IMR-90 (cell line): ENCODE results near the gene WDR53. TPM values are rescaled to one million over a fixed set of nuclear protein-coding genes. Genes with fewer than 3 reads are reported as not detected.
A peak's percentile ranks its signal among the peaks of the same experiment; 100 is the strongest.

Source experiments
- ATAC-seq: fragments of 200-7000 bp; cut with Tn5 transposase; 2 replicates; pipeline ENCODE4 v1.9.1; 2020; ENCODE audit warnings: low read depth, mild to moderate bottlenecking, moderate library complexity
- BruUV-seq: library from RNA; stranded (reverse); fragments of 400-500 nt; replicated peaks from 2 replicates; lab custom pipeline; 2021; lab: Mats Ljungman, UMichigan
- CTCF ChIA-PET: fragments of 300-600 bp; formaldehyde crosslinking; extraction: SDS; loops from one replicate; lab custom pipeline; 2021; ENCODE audit warnings: antibody characterized with exemption; lab: Yijun Ruan, JAX
- POLR2A ChIA-PET: fragments of 300-600 bp; sonication (Branson Sonifier 250); formaldehyde crosslinking; loops from one replicate; lab custom pipeline; 2022; ENCODE audit warnings: antibody characterized with exemption; ENCODE audit not compliant: unreplicated experiment; lab: Charles Lee
- DNase-seq: peaks from one replicate; pipeline ENCODE4 v3.0.0; 2013
- H2AFZ ChIP-seq: replicated peaks from 2 replicates; pipeline ENCODE3; 2013; ENCODE audit warnings: low read length, mild to moderate bottlenecking; ENCODE audit not compliant: poor library complexity
- H2AK5ac ChIP-seq: 2 replicates; pipeline ENCODE4 v1.6.1; 2013; ENCODE audit warnings: low read depth, low read length, inconsistent platforms
- H2AK9ac ChIP-seq: replicated peaks from 2 replicates; pipeline ENCODE3; 2013; ENCODE audit warnings: mild to moderate bottlenecking, low read depth, low read length, moderate library complexity; ENCODE audit not compliant: poor library complexity
- H2BK120ac ChIP-seq: 2 replicates; pipeline ENCODE4 v1.6.1; 2013; ENCODE audit warnings: low read depth, low read length, inconsistent platforms
- H2BK15ac ChIP-seq: 3 replicates; pipeline ENCODE4 v1.6.1; 2013; ENCODE audit warnings: low read depth, low read length, inconsistent platforms
- H2BK20ac ChIP-seq: 2 replicates; pipeline ENCODE4 v1.6.1; 2013; ENCODE audit warnings: low read depth, mild to moderate bottlenecking, inconsistent platforms, low read length, moderate library complexity
- H2BK5ac ChIP-seq: 2 replicates; pipeline ENCODE4 v1.6.1; 2013; ENCODE audit warnings: mild to moderate bottlenecking, low read depth, low read length, inconsistent platforms; ENCODE audit not compliant: poor library complexity, severe bottlenecking
- H3K14ac ChIP-seq: replicated peaks from 2 replicates; pipeline ENCODE4 v1.6.1; 2013; ENCODE audit warnings: low read depth, low read length, inconsistent platforms
- H3K18ac ChIP-seq: 2 replicates; pipeline ENCODE4 v1.6.1; 2013; ENCODE audit warnings: low read depth, low read length, control low read depth
- H3K23ac ChIP-seq: 2 replicates; pipeline ENCODE4 v1.6.1; 2013; ENCODE audit warnings: low read depth, low read length, inconsistent platforms
- H3K27ac ChIP-seq: 2 replicates; pipeline ENCODE4 v1.5.1; 2013; ENCODE audit warnings: mild to moderate bottlenecking, control low read depth, low read length; ENCODE audit not compliant: insufficient read depth
- H3K27me3 ChIP-seq: 2 replicates; pipeline ENCODE4 v1.6.1; 2013; ENCODE audit warnings: low read length; ENCODE audit not compliant: control insufficient read depth, insufficient read depth
- H3K36me3 ChIP-seq: 2 replicates; pipeline ENCODE4 v1.6.1; 2013; ENCODE audit warnings: low read length, mixed read lengths; ENCODE audit not compliant: control insufficient read depth, insufficient read depth
- H3K4ac ChIP-seq: 2 replicates; pipeline ENCODE4 v1.6.1; 2013; ENCODE audit warnings: low read depth, low read length, inconsistent platforms
- H3K4me1 ChIP-seq: 2 replicates; pipeline ENCODE4 v1.6.1; 2013; ENCODE audit warnings: low read length, mixed read lengths; ENCODE audit not compliant: control insufficient read depth, insufficient read depth
- H3K4me2 ChIP-seq: 2 replicates; pipeline ENCODE4 v1.6.1; 2013; ENCODE audit warnings: low read depth, mild to moderate bottlenecking, control low read depth, low read length, moderate library complexity
- H3K4me3 ChIP-seq: 2 replicates; pipeline ENCODE4 v1.5.1; 2013; ENCODE audit warnings: low read depth, mild to moderate bottlenecking, control low read depth, low read length, moderate library complexity; ENCODE audit not compliant: insufficient read depth
- H3K56ac ChIP-seq: 2 replicates; pipeline ENCODE4 v1.6.1; 2013; ENCODE audit warnings: low read length, inconsistent platforms; ENCODE audit not compliant: insufficient read depth; ENCODE audit errors: extremely low read depth
- H3K79me1 ChIP-seq, 2 experiments: 2 replicates each; pipeline ENCODE4 v1.6.1; 2013; ENCODE audit warnings: low read length in 2 of 2, inconsistent platforms in 1 of 2, low read depth in 1 of 2
- H3K9ac ChIP-seq: 2 replicates; pipeline ENCODE4 v1.6.1; 2013; ENCODE audit warnings: low read depth, low read length, control low read depth
- H3K9me1 ChIP-seq: 2 replicates; pipeline ENCODE4 v1.6.1; 2013; ENCODE audit warnings: low read length, inconsistent platforms; ENCODE audit not compliant: insufficient read depth
- H3K9me3 ChIP-seq: 2 replicates; pipeline ENCODE4 v1.6.1; 2013; ENCODE audit warnings: low read length; ENCODE audit not compliant: control insufficient read depth, insufficient read depth
- H4K20me1 ChIP-seq: 2 replicates; pipeline ENCODE4 v1.6.1; 2013; ENCODE audit warnings: low read length, inconsistent platforms; ENCODE audit not compliant: insufficient read depth
- H4K5ac ChIP-seq: 2 replicates; pipeline ENCODE4 v1.6.1; 2013; ENCODE audit warnings: mild to moderate bottlenecking, low read depth, low read length, control low read depth
- H4K8ac ChIP-seq, 2 experiments: 2 replicates each; pipeline ENCODE4 v1.6.1; 2013; ENCODE audit warnings: low read depth in 2 of 2, low read length in 2 of 2, control low read depth in 1 of 2, inconsistent platforms in 1 of 2
- H4K91ac ChIP-seq: 2 replicates; pipeline ENCODE4 v1.6.1; 2013; ENCODE audit warnings: low read depth, low read length, inconsistent platforms; ENCODE audit not compliant: insufficient read depth
- CEBPB ChIP-seq: IDR thresholded peaks from 2 replicates; pipeline ENCODE4 v1.6.1; 2012; ENCODE audit warnings: low read depth, low read length, improper control_type of control experiment
- RAD21 ChIP-seq: IDR thresholded peaks from 2 replicates; pipeline ENCODE4 v1.6.1; 2012; ENCODE audit warnings: low read length, improper control_type of control experiment
- RCOR1 ChIP-seq: IDR thresholded peaks from 2 replicates; pipeline ENCODE4 v1.6.1; 2012; ENCODE audit warnings: mild to moderate bottlenecking, low read length, improper control_type of control experiment; ENCODE audit not compliant: insufficient replicate concordance
- RFX5 ChIP-seq: IDR thresholded peaks from 2 replicates; pipeline ENCODE4 v1.8.0; 2012; ENCODE audit warnings: low read depth, mild to moderate bottlenecking, low read length, moderate library complexity
- WGBS, 2 experiments: methylation state at CpG; one replicate each; pipeline versions ENCODE4 v1.1.5 to v1.1.7; 2013; ENCODE audit warnings: missing lambda C conversion rate in 2 of 2; ENCODE audit not compliant: insufficient read length in 1 of 2; ENCODE audit errors: extremely low coverage in 2 of 2; 5-methylcytosine and 5-hydroxymethylcytosine counted together
- dilution Hi-C: fragments of 300-500 bp; cut with HindIII; formaldehyde crosslinking; loops from one replicate; pipeline ENCODE4 v1.14.3; 2018; ENCODE audit warnings: low sequenced_read_pairs; ENCODE audit not compliant: unreplicated experiment
- in situ Hi-C: fragments of 300-500 bp; cut with MboI; formaldehyde crosslinking; loops from 3 replicates; pipeline ENCODE4 v1.14.3; 2019; ENCODE audit warnings: low sequenced_read_pairs, inconsistent platforms, mixed read lengths
- intact Hi-C: fragments of 100-400 bp; cut with micrococcal nuclease; formaldehyde crosslinking; loops from 2 replicates; pipeline ENCODE4 v1.10.0; 2022
- polyA plus RNA-seq, 3 experiments: library from polyadenylated mRNA; depleted of rRNA; stranded (reverse); fragments of >200 nt; gene quantifications; 2 replicates each; pipeline ENCODE4 v1.2.3, GENCODE V29; 2012; ENCODE audit warnings: low replicate concordance in 1 of 3
- total RNA-seq: library from RNA; depleted of rRNA; stranded (reverse); fragments of >200 nt; gene quantifications from 2 replicates; pipeline ENCODE4 v1.2.3, GENCODE V29; 2012
- TF ChIP-seq, protein P1 (sequence below): fragments of 150-350 bp; IDR thresholded peaks from 2 replicates; pipeline ENCODE4 v1.6.1; 2017; ENCODE audit warnings: mild to moderate bottlenecking, antibody characterized with exemption, low read length, low read depth

Gene WDR53
- total and polyA plus RNA-seq, 2 of the 4 experiments (the other 2 are of a cell fraction): 5.7 to 5.9 TPM

DNA sequence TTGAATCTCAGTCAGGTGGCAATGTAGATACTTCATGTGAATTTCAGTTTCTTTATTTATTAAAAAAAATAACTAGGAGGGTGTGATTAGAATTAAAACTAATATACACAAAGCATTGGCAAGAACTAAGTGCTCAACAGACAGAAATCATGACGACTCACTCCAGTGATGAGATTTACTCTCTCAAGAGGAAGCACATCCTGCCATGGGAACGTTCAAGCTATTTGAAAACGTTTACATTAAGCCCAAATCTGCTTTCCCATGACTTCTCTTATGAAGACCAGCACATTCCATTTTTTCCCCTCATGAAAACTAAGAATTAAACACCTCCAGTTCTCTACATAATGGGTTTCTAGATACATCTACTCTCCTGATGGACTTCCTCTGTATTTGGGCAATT lies 8.5 kb downstream of the WDR53 start:
- Histone ChIP-seq H3K4me1 (no peaks in the 10 kb centered on the region), H3K9me1 (peaks cover 9% of the 10 kb centered on the region), H4K8ac (no peak overlapping the region), H2BK20ac (no peak overlapping the region), H3K9me3 (no peaks in the 10 kb centered on the region), H3K18ac (no peak overlapping the region), H3K36me3 (peaks cover 5% of the 10 kb centered on the region), H4K20me1 (no peaks in the 10 kb centered on the region), H4K5ac (no peak overlapping the region), H3K27me3 (no peaks in the 10 kb centered on the region), H3K23ac (no peak overlapping the region), H3K4me2 (no peak overlapping the region), H3K9ac (no peak overlapping the region), H2BK120ac (no peak overlapping the region), H3K79me1 (peaks cover 30 to 35% of the 10 kb centered on the region in 2 experiments), H3K4ac (no peak overlapping the region), H3K14ac (no peak overlapping the region), H3K4me3 (no peak overlapping the region), H2BK15ac (no peak overlapping the region), H4K91ac (no peak overlapping the region), H3K56ac (no peak overlapping the region), H2AK9ac (no peak overlapping the region), H2BK5ac (no peak overlapping the region), H3K27ac (no peak overlapping the region), H2AFZ (no peak overlapping the region), H2AK5ac (no peak overlapping the region)
- dilution Hi-C loops (no loop called here), intact Hi-C loops (no loop called here), in situ Hi-C loops (no loop called here)
- peak; percentile 65 for DNase-seq
- CTCF ChIA-PET: no interaction called here
- POLR2A ChIA-PET: no interaction called here
- ATAC-seq: no peak
- no TSS peak for BruUV-seq
- TF ChIP-seq, protein P1, sequence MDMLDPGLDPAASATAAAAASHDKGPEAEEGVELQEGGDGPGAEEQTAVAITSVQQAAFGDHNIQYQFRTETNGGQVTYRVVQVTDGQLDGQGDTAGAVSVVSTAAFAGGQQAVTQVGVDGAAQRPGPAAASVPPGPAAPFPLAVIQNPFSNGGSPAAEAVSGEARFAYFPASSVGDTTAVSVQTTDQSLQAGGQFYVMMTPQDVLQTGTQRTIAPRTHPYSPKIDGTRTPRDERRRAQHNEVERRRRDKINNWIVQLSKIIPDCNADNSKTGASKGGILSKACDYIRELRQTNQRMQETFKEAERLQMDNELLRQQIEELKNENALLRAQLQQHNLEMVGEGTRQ: no peak
- TF ChIP-seq RAD21 (no peak), CEBPB (no peak), RFX5 (no peak), RCOR1 (no peak)
- WGBS, 2 experiments: 20% methylated on average over 1 of the region's 3 CpGs; no CpG with 5 or more reads in 1 of the 2 experiments
